ENCODE data around the gene ERP27.

ERP27 gene

DNA sequence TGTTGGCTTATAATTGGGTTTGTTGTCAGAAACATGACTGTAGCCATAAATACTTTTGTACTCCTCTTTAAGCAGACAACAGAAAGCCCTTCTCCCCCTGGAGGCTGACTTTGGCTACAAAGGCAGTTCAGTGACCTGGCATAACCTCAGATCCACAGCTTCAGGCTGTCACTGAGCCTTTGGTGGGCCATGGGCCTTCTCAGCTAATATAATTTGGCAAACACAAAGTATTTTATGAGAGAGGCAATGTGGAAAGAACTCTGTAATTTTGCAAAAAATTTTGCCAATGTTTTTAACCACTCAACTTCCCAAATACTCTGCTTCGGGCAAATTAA, 37.1 kb downstream of the ERP27 start:
- DNase-seq (ENCODE audit: low spot score): peak; percentile 36

- DNase-seq (ENCODE audit: low spot score): no peak
Measured at GRCh38 chr12:14900521-14901227, 37.7 kb downstream of the ERP27 start.

GRCh38 chr12:14896521-14897169, 41.7 kb downstream of the ERP27 start:
- peak; percentile 39 for DNase-seq (ENCODE audit: low spot score)

- DNase-seq (ENCODE audit: low spot score): no peak
Measured at GRCh38 chr12:14893506-14894250, 44.7 kb downstream of the ERP27 start.

DNA sequence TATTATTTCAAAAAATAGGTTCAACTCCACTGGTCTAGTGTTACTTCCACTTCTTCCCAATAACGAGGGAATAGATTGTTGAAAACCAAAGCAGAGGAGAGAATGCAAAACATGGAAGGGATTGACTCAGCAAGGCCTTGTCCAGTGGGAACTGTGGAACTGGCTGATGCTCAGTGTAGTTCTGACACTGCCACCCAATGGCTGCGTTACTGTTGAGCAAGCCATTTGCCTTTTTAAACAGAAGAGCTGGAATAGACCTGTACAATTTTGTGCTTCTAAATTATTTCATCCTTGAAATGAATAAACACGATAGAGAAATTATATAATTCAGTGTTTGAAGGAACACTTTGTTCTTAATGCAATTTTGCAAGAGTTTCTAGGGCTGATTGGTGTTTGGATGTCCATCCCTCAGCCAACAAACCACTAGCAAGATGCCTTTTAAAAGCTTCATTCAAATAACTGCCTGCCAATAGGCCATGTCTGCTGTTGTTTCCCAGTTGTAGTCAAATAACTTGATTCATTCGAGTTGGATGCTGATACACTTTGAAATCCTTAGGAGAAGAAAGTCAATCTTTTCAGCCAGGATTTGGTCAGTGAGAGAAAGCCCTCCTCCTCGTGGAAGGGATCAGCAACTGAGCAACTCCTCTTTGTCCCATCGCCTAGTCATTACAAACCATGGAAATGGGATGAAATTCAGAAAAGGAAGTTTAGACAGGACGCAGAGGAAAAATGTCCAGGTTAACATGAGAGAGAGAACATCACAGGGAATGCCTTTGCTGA, 45.4 kb downstream of the ERP27 start:
- peak; percentile 54 for DNase-seq (ENCODE audit: low spot score)

DNA sequence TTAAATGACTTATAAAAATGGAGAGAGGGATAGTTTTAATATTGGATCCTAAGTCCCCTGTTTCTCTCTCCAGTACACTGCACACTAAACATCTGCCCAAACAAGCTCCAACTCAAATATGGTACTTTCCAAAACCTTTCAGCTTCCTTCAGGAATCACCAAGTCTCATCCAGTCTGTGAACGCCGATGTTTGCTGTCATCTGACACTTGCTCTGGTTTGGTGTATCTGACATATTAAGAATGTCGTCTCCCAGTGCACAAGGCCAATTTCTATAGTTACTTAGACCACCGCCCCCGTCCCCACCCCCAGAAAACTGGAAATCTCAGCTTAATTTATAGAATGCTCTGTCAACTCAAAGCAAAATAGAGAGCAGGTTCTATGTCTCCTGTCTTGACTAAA, 47.6 kb downstream of the ERP27 start:
- DNase-seq (ENCODE audit: low spot score): no peak

DNA sequence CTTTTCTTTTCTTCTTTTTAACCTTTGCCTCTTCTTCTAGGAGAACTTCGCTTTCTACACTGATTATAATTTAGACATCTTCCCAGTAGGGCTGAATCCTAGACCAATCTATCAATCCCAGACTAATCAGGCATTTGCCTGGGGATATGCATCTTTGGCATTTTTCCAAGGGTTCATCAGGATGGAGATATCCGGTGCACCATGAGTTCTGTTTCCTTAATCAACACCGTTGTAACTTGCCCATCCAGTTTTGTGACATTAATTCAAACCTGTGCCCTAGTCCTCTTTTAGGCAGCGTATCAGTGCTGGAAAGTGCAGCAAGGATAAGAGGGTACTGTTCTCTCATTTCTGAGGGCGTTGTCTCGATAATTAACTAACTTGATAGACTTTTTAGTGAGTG, 52.1 kb downstream of the ERP27 start:
- DNase-seq (ENCODE audit: low spot score): no peak

GRCh38 chr12:14885718-14886221, 52.6 kb downstream of the ERP27 start, which contains the start of gene MGP:
TSS of gene MGP (minus strand) at chr12:14885854. CDS start at chr12:14885791, 63 bp downstream.
- DNase-seq (ENCODE audit: low spot score): no peak

GRCh38 chr12:14884458-14884878, 53.9 kb downstream of the ERP27 start:
- peak; percentile 75 for DNase-seq (ENCODE audit: low spot score)

GRCh38 chr12:14883686-14884085, 54.7 kb downstream of the ERP27 start:
- peak; percentile 47 for DNase-seq (ENCODE audit: low spot score)

GRCh38 chr12:14880890-14881453, 57.4 kb downstream of the ERP27 start:
- DNase-seq (ENCODE audit: low spot score): no peak

- DNase-seq (ENCODE audit: low spot score): no peak
Measured at GRCh38 chr12:14879222-14879933, 59.0 kb downstream of the ERP27 start.

DNA sequence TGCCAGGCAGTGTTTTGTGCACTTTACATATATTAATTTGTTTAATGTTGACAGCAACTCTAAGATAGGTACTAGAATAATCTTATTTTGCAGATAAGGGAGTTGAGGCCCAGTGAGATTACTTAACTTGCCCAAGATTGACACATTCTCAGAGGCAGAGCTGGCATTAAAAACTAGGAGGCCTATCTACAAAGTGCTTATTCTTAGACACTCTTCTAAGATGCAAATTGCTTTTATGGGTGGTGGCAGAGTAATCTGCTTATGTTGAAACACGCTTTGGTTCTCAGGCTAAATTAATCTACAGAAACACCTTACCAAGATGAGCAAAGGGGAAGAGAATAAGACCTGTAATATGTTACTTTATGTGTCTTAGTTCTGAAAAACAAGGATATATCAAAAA, 59.8 kb downstream of the ERP27 start:
- peak; percentile 37 for DNase-seq (ENCODE audit: low spot score)

DNA sequence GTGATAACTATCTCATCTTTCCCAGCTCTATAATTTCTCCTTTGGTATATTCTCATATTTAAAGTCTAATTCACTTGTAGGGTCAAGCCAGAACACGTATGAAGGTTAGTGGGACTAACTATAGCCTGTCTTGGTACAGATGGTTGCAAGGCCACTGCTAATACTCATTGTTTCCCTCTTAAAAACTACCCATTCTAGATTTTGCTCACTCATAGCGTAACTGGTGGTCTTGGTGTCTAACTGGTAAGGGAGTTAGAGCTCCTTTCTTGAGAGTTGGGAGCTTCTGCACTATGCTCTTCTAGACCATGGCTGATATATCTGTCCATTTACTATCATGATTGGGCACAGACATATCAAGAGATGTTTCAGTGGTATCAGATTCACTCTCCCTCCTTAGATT, 61.5 kb downstream of the ERP27 start:
- DNase-seq (ENCODE audit: low spot score): no peak

DNA sequence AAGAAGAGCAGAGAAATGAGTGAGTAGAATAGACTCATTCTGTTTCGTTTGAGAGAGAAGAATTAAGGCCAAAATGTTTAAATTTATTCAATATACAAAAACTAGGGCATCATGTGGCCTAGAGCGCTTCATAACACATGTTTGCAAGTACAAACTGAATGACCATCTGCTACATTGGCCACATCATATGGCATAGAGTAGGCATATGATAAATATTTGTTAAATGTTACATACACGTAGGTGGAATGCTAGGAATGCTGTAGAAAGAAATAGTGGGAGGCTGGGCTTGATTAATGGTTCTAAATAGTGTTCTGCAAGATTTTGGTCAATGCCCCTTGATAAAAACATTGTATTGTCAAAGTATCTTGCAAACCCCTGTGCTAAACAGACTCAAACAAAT, 63.5 kb downstream of the ERP27 start:
- DNase-seq (ENCODE audit: low spot score): no peak

GRCh38 chr12:14873440-14874185, 64.7 kb downstream of the ERP27 start:
- DNase-seq (ENCODE audit: low spot score): no peak

DNA sequence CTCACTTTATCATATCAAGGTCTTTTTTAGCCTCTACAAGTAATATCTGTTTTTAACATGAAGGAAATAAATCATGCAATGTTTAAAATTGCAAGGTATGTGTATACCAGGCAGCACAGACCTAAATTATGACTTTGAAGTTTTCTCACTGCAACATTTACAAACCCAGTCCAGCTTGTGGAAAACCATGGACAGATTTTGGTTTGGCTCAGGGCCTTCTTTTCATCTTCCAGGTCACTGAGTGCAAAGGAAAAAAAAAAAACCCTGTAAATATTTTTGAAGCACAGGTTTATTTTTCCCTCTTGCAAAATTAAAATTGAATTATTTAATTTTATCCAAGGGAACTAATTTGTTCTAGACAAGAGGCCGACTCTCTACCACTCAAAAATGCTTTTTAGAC, 66.5 kb downstream of the ERP27 start:
- DNase-seq (ENCODE audit: low spot score): no peak

DNA sequence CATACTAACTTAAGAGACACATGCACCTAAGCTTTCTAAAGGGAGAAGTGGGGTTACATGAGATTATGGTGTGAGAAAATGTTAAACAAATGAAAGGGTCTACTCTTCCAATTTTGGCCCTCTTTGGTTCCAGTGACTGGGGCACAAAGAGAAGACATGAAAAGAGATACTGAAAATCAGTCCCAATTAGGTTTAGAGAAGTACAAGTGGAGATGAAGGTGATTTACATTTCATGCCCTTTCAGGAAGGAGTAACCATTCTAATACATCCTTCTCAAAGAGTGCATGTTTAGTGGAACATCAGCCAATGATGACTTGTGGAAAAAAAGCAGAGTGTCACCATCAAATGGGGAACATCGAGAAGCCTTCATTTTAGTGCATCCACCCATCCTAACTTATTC, 67.1 kb downstream of the ERP27 start:
- DNase-seq (ENCODE audit: low spot score): no peak

DNA sequence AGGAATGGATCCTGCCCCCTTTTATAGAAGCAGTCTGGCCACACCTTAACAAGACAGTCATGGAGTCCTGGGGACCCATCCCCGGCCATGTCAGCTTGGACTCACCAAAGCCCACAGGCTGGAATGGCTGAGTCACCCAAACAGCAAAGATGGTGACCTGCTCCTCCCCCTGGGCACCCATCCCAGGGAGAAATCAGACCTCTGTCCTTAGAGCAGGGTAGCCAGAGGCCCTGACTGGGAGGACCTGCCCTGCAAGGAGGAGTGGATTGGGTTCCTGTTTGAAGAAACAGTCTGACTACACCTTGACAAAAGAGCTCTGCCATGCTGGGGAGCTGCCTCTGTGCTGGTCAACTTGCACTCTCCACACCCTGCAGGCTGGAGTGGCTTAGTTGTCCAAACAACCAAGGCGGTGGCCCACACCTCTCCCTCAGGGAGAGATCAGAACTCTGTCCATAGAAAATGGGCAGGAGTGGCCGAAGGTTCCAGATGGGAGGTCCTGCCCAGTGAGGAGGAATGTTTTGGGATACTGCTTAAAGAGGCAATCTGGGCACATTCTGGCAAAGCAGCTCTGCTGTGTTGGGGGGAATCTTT, 69.3 kb downstream of the ERP27 start:
- DNase-seq (ENCODE audit: low spot score): no peak
